WTC11 (cell line): ENCODE results near the gene ATP9B. TPM values are rescaled to one million over a fixed set of nuclear protein-coding genes. Genes with fewer than 3 reads are reported as not detected.

ENCODE experiments used
- ATAC-seq: fragments of 200-7000 bp; cut with Tn5 transposase; 2 replicates; pipeline ENCODE4 v1.10.0; 2021; ENCODE audit warnings: mild to moderate bottlenecking, moderate library complexity
- CTCF ChIA-PET: fragments of 300-600 bp; sonication (Branson Sonifier 250); formaldehyde crosslinking; loops from one replicate; lab custom pipeline; 2021; ENCODE audit warnings: antibody characterized with exemption; lab: Charles Lee
- POLR2A ChIA-PET: fragments of 350-600 bp; sonication (Branson Sonifier 250); formaldehyde crosslinking; loops from one replicate; lab custom pipeline; 2021; ENCODE audit warnings: antibody characterized with exemption; lab: Charles Lee
- DNase-seq: peaks from one replicate; pipeline ENCODE4 v3.0.0; 2021; ENCODE audit warnings: low spot score
- H3K27ac Mint-ChIP-seq: 2 replicates; pipeline ENCODE4 v1.8.0; 2021; ENCODE audit warnings: mixed read lengths
- H3K27me3 Mint-ChIP-seq: 2 replicates; pipeline ENCODE4 v1.8.0; 2021; ENCODE audit warnings: low read depth, mild to moderate bottlenecking, moderate library complexity, mixed read lengths
- H3K36me3 Mint-ChIP-seq: 2 replicates; pipeline ENCODE4 v1.8.0; 2021; ENCODE audit warnings: mixed read lengths
- H3K4me1 Mint-ChIP-seq: 2 replicates; pipeline ENCODE4 v1.8.0; 2022; ENCODE audit warnings: mixed read lengths
- H3K4me3 Mint-ChIP-seq: 2 replicates; pipeline ENCODE4 v1.8.0; 2021; ENCODE audit warnings: mild to moderate bottlenecking, moderate library complexity, mixed read lengths
- H3K9me3 Mint-ChIP-seq: 2 replicates; pipeline ENCODE4 v1.8.0; 2021; ENCODE audit warnings: mixed read lengths
- CBFB ChIP-seq: sonication (generic); formaldehyde crosslinking; IDR thresholded peaks from 2 replicates; pipeline ENCODE4 v1.8.1; 2022; ENCODE audit warnings: mild to moderate bottlenecking, low read depth, missing genetic modification reagents
- ELF4 ChIP-seq: sonication (generic); formaldehyde crosslinking; IDR thresholded peaks from 2 replicates; pipeline ENCODE4 v1.8.1; 2022; ENCODE audit warnings: low read depth, mild to moderate bottlenecking, moderate library complexity, missing genetic modification reagents
- FOXK1 ChIP-seq: sonication (generic); formaldehyde crosslinking; IDR thresholded peaks from 2 replicates; pipeline ENCODE4 v1.8.0; 2022; ENCODE audit warnings: mild to moderate bottlenecking, moderate library complexity, missing genetic modification reagents
- GRHL2 ChIP-seq: fragments of 250-450 bp; sonication (Bioruptor Pico); IDR thresholded peaks from 2 replicates; pipeline ENCODE4 v1.8.0; 2022; ENCODE audit warnings: mild to moderate bottlenecking, moderate library complexity; ENCODE audit not compliant: insufficient replicate concordance, severe bottlenecking
- MXD4 ChIP-seq: fragments of 250-450 bp; sonication (Bioruptor Pico); IDR thresholded peaks from 2 replicates; pipeline ENCODE4 v1.8.0; 2021; ENCODE audit warnings: mild to moderate bottlenecking, moderate library complexity, borderline replicate concordance
- NR1H2 ChIP-seq: sonication (generic); formaldehyde crosslinking; IDR thresholded peaks from 2 replicates; pipeline ENCODE4 v1.9.0; 2021; ENCODE audit warnings: mild to moderate bottlenecking, moderate library complexity, missing genetic modification reagents
- SMAD3 ChIP-seq: sonication (generic); formaldehyde crosslinking; IDR thresholded peaks from 2 replicates; pipeline ENCODE4 v1.8.0; 2022; ENCODE audit warnings: missing genetic modification reagents, mild to moderate bottlenecking, borderline replicate concordance
- SMAD4 ChIP-seq: sonication (generic); formaldehyde crosslinking; IDR thresholded peaks from 2 replicates; pipeline ENCODE4 v1.8.0; 2022; ENCODE audit warnings: mild to moderate bottlenecking, missing genetic modification reagents
- SP1 ChIP-seq: sonication (generic); formaldehyde crosslinking; conservative IDR thresholded peaks from 2 replicates; pipeline ENCODE4 v1.8.1; 2022; ENCODE audit warnings: missing genetic modification reagents
- ZNF121 ChIP-seq: sonication (generic); formaldehyde crosslinking; IDR thresholded peaks from 2 replicates; pipeline ENCODE4 v1.8.0; 2023; ENCODE audit warnings: missing genetic modification reagents
- ZNF416 ChIP-seq: fragments of 250-450 bp; sonication (Bioruptor Pico); IDR thresholded peaks from 2 replicates; pipeline ENCODE4 v1.9.0; 2021; ENCODE audit warnings: mild to moderate bottlenecking, inconsistent platforms
- ZNF671 ChIP-seq: fragments of 250-450 bp; sonication (Bioruptor Pico); IDR thresholded peaks from 2 replicates; pipeline ENCODE4 v1.8.0; 2021; ENCODE audit warnings: mild to moderate bottlenecking
- total RNA-seq: library from RNA; stranded (reverse); gene quantifications from 3 replicates; pipeline ENCODE4 v1.2.3, GENCODE V29; 2021
- TF ChIP-seq, protein P1 (sequence below): sonication (generic); formaldehyde crosslinking; IDR thresholded peaks from 2 replicates; pipeline ENCODE4 v1.8.0; 2022; ENCODE audit warnings: mild to moderate bottlenecking, missing genetic modification reagents
- TF ChIP-seq, protein P2 (sequence below): fragments of 250-450 bp; sonication (Bioruptor Pico); IDR thresholded peaks from 2 replicates; pipeline ENCODE4 v2.1.2; 2022; ENCODE audit warnings: mild to moderate bottlenecking, moderate library complexity
- TF ChIP-seq, protein P3 (sequence below): sonication (generic); formaldehyde crosslinking; IDR thresholded peaks from 2 replicates; pipeline ENCODE4 v1.8.0; 2022; ENCODE audit warnings: mild to moderate bottlenecking, missing genetic modification reagents
- TF ChIP-seq, protein P4 (sequence below): sonication (generic); formaldehyde crosslinking; IDR thresholded peaks from 2 replicates; pipeline ENCODE4 v1.8.1; 2023; ENCODE audit warnings: mild to moderate bottlenecking, moderate library complexity, missing genetic modification reagents

The ATP9B gene
- total RNA-seq, 1 experiment from 2014 or later: 19.0 TPM

DNA sequence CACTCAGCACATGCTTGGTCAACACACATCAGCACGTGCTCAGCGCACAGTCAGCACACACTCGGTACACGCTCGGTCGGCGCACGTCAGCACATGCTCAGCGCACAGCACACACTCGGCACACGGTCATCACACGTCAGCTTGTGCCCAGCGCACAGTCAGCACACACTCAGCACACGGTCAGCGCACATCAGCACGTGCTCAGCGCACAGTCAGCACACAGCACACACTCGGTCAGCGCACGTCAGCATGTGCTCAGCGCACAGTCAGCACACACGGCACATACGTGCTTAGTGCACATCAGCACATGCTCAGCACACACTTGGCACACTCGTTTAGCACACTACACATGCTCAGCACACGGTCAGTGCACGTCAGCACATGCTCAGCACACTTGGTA, 276.8 kb downstream of the ATP9B start:
- no peaks in the 10 kb centered on the region for H3K4me1 Mint-ChIP-seq
- H3K9me3 Mint-ChIP-seq: no peaks in the 10 kb centered on the region
- H3K27me3 Mint-ChIP-seq: no peaks in the 10 kb centered on the region

DNA sequence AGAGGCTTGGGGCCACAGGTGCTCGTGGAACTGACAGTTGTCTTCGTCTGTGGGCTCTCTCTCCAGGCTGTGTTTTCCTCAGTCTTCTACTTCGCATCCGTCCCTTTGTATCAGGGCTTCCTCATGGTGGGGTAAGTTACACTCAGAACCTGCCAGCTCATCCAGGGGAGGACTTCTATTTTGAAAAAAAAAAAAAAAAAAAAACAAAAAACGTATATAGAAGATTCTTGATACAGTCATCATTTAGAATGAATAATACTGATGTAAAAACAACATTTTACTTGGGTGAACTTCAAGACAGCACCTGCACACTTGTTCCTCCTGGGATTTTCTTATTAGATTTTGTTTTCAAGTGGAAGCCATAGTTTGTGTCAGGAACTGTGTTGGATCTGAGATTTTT, 278.9 kb downstream of the ATP9B start:
- ATAC-seq (no peak), DNase-seq (no peak)
- H3K27me3 Mint-ChIP-seq: no peaks in the 10 kb centered on the region
- no peak overlapping the region for H3K27ac Mint-ChIP-seq
- no peak overlapping the region for H3K4me3 Mint-ChIP-seq
- no peak for TF ChIP-seq SP1
- TF ChIP-seq GRHL2 (CRISPR knock-in tag): no peak
- TF ChIP-seq SMAD3: no peak
- TF ChIP-seq, protein P1, sequence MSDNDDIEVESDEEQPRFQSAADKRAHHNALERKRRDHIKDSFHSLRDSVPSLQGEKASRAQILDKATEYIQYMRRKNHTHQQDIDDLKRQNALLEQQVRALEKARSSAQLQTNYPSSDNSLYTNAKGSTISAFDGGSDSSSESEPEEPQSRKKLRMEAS (CRISPR knock-in tag): no peak
- no peak for TF ChIP-seq ZNF121 (CRISPR knock-in tag)
- TF ChIP-seq, all 79 proteins: peak for 0
- POLR2A ChIA-PET: interaction anchor here (0.6 kb wide), 1 partner anchor 835 kb away, joined by 3 read pairs; no protein-coding TSS in a partner anchor
- peaks cover 36% of the 10 kb centered on the region for H3K36me3 Mint-ChIP-seq
- no peaks in the 10 kb centered on the region for H3K4me1 Mint-ChIP-seq
- CTCF ChIA-PET: interaction anchor here (0.7 kb wide), 1 partner anchor 63 kb away, joined by 3 read pairs; no protein-coding TSS in a partner anchor
- H3K9me3 Mint-ChIP-seq: no peaks in the 10 kb centered on the region

More for the DNA sequence above, 276.8 kb downstream of the ATP9B start:
- Mint-ChIP-seq H3K36me3 (peaks cover 36% of the 10 kb centered on the region), H3K4me3 (no peak overlapping the region), H3K27ac (peak overlapping the region; percentile 45)
- ChIA-PET POLR2A (no interaction called here), CTCF (no interaction called here)
- no peak for ATAC-seq
- no peak for DNase-seq
- TF ChIP-seq ZNF671 (CRISPR knock-in tag): no peak
- TF ChIP-seq, protein P2, sequence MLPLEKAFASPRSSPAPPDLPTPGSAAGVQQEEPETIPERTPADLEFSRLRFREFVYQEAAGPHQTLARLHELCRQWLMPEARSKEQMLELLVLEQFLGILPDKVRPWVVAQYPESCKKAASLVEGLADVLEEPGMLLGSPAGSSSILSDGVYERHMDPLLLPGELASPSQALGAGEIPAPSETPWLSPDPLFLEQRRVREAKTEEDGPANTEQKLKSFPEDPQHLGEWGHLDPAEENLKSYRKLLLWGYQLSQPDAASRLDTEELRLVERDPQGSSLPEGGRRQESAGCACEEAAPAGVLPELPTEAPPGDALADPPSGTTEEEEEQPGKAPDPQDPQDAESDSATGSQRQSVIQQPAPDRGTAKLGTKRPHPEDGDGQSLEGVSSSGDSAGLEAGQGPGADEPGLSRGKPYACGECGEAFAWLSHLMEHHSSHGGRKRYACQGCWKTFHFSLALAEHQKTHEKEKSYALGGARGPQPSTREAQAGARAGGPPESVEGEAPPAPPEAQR (CRISPR knock-in tag): no peak
- no peak for TF ChIP-seq ZNF416 (CRISPR knock-in tag)

DNA sequence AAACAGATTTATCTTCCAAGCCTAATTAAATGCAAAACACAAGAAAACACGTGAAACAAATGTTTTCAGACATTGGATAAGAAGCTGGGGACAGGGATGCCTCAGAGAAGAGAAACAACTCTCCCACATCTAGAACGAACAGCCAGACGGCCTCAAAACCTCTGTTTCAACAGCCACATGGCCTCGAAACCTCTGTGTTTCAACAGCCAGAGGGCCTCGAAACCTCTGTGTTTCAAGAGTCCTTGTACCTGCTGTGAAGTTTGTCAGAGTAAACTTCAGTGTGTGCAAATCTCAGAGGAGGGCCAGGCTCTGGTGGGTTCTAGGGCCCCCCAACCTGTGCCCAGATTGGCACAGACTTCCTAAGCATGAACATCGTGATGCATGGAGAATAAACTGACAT, 283.2 kb downstream of the ATP9B start:
- no peak for DNase-seq
- Mint-ChIP-seq H3K27me3 (no peaks in the 10 kb centered on the region), H3K27ac (no peak overlapping the region)
- TF ChIP-seq, protein P3, sequence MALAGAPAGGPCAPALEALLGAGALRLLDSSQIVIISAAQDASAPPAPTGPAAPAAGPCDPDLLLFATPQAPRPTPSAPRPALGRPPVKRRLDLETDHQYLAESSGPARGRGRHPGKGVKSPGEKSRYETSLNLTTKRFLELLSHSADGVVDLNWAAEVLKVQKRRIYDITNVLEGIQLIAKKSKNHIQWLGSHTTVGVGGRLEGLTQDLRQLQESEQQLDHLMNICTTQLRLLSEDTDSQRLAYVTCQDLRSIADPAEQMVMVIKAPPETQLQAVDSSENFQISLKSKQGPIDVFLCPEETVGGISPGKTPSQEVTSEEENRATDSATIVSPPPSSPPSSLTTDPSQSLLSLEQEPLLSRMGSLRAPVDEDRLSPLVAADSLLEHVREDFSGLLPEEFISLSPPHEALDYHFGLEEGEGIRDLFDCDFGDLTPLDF (CRISPR knock-in tag): no peak
- TF ChIP-seq, protein P4, sequence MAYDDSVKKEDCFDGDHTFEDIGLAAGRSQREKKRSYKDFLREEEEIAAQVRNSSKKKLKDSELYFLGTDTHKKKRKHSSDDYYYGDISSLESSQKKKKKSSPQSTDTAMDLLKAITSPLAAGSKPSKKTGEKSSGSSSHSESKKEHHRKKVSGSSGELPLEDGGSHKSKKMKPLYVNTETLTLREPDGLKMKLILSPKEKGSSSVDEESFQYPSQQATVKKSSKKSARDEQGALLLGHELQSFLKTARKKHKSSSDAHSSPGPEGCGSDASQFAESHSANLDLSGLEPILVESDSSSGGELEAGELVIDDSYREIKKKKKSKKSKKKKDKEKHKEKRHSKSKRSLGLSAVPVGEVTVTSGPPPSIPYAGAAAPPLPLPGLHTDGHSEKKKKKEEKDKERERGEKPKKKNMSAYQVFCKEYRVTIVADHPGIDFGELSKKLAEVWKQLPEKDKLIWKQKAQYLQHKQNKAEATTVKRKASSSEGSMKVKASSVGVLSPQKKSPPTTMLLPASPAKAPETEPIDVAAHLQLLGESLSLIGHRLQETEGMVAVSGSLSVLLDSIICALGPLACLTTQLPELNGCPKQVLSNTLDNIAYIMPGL: no peak
- TF ChIP-seq ELF4 (CRISPR knock-in tag): no peak
- TF ChIP-seq MXD4 (CRISPR knock-in tag): no peak
- TF ChIP-seq FOXK1 (CRISPR knock-in tag): no peak
- TF ChIP-seq, all 79 proteins: peak for 0
- POLR2A ChIA-PET: no interaction called here
- Mint-ChIP-seq H3K9me3 (no peaks in the 10 kb centered on the region), H3K36me3 (0 out of 2 replicates have a peak, but pooled peaks cover 5% of the 10 kb centered on the region), H3K4me1 (no peaks in the 10 kb centered on the region), H3K4me3 (no peak overlapping the region)
- ATAC-seq: no peak
- CTCF ChIA-PET: no interaction called here

DNA sequence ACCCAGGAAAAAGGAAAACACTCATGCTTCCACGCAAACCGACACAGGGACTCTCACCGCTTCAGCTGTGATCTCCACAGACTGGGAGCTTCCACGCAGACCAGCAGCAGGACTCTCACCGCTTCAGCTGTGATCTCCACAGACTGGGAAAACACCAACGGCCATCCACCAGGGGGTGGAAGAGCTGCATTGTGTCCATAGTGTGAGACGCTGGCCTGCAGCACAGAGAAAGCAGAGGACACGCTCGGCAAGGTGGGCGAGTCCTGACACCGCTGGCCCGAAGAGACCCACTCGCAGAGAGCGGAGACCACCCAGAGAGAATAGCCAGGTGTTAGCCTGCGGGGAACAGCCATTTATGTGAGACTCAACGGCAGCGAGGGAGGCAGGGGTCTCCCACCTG, 284.1 kb downstream of the ATP9B start:
- no peaks in the 10 kb centered on the region for H3K9me3 Mint-ChIP-seq
- TF ChIP-seq SMAD4 (CRISPR knock-in tag) (no peak), NR1H2 (CRISPR knock-in tag) (no peak), CBFB (no peak)
- TF ChIP-seq, all 79 proteins: peak for 0
- Mint-ChIP-seq H3K27me3 (no peaks in the 10 kb centered on the region), H3K36me3 (0 out of 2 replicates have a peak, but pooled peaks cover 2% of the 10 kb centered on the region), H3K27ac (no peak overlapping the region), H3K4me1 (no peaks in the 10 kb centered on the region), H3K4me3 (no peak overlapping the region)
- POLR2A ChIA-PET: no interaction called here
- CTCF ChIA-PET: interaction anchor here (0.6 to 1.1 kb wide), 2 partner anchors 17 to 25 kb away, joined by 3 read pairs; no protein-coding TSS in a partner anchor
- peak; percentile 44 for DNase-seq
- peak; percentile 89 for ATAC-seq
